ENCODE measurements around the gene RBMS3.

RBMS3 gene

DNA sequence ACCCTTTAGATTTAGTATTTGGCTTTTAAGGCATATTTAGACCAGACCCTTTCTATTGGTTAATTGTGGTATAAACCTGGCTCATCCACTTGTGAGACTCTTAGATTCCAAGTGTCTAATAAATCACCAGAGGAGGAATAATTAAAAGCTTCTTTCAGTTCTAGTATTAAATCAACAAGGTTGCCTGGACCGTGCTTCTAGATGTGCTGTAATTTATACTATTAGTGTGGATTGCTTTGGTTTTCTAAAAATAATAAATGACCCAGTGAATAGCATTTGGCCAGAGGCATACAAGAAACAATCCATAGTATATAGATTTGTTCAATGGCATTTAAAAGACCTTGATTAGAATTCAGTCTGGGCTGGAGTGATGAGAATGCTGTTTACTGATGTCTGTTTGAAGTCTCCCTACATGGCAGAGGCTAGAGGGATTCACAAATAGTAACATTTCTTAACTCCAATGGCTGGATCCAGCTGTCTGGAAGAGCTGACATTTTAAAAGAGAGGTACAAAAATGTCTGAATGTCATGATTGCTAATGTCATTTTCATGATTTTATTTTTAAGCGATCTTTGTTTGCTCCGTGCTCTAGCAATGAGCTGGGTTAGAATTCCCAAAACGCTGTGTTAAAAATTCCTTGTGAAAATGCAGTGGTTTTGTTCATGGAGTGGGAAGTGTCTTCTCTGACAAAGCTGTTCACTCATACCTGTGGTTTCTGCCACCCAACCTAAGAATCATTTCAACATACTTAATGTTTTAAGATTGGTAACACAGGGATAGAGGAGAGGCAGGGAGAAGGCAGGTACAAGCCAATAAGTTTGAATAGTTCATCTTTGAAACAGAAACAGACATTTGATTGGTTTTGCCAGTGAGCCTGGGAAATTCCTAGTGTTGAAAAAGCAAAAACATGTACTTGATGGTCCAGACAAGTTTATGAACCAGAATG, 89.9 kb downstream of the RBMS3 start:
- Histone ChIP-seq H3K9me3 (ENCODE audit: low read length) (no peaks in the 10 kb centered on the region), H3K27me3 (ENCODE audit: control insufficient read depth in 1 of 2, insufficient read depth in 2 of 2, low read length in 2 of 2) (no peaks in the 10 kb centered on the region), H3K27ac (ENCODE audit: low read depth, low read length) (no peak overlapping the region)

DNA sequence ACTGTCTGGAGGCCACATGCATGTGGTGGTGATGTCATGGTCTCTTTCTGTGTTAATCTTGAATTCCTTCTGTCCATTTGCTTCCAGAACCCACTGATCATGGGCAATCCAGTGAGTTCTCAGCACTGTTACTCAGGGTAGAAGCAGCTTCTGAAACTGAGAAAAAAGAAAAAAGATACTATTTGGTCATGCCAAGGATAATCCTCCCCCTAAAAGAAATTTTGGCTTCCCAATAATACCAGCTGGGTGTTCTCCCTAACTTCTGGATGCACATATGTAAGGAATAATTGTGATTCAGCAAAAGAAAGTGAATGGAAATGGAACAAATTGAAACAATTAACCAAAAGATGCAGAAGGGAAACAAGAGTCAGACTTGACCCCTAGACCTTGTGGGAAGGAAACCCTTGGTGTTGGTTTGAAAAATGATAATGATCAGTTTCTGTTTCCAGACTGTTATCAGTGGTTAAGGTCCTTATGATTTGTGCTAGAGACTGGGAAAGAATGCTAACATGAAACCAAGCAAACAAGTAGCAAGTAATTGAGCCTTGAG, 92.3 kb downstream of the RBMS3 start:
- H3K4me3 ChIP-seq (ENCODE audit: low read depth in 1 of 2, low read length in 2 of 2) = no peak overlapping the region
- no peaks in the 10 kb centered on the region for H3K27me3 ChIP-seq (ENCODE audit: control insufficient read depth in 1 of 2, insufficient read depth in 2 of 2, low read length in 2 of 2)
- H3K36me3 ChIP-seq (ENCODE audit: insufficient read depth, low read length) = no peaks in the 10 kb centered on the region
- H3K9me3 ChIP-seq (ENCODE audit: low read length) = no peaks in the 10 kb centered on the region
- H3K4me1 ChIP-seq (ENCODE audit: insufficient read depth, low read length) = peaks cover 17% of the 10 kb centered on the region
- H3K9ac ChIP-seq (ENCODE audit: low read length) = no peak overlapping the region
- H3K27ac ChIP-seq (ENCODE audit: low read depth, low read length) = no peak overlapping the region

More for the DNA sequence above, 89.9 kb downstream of the RBMS3 start:
- Histone ChIP-seq H3K36me3 (ENCODE audit: insufficient read depth, low read length) (no peaks in the 10 kb centered on the region), H3K9ac (ENCODE audit: low read length) (no peak overlapping the region), H3K4me3 (ENCODE audit: low read depth in 1 of 2, low read length in 2 of 2) (no peak overlapping the region), H3K4me1 (ENCODE audit: insufficient read depth, low read length) (peaks cover 17% of the 10 kb centered on the region)

DNA sequence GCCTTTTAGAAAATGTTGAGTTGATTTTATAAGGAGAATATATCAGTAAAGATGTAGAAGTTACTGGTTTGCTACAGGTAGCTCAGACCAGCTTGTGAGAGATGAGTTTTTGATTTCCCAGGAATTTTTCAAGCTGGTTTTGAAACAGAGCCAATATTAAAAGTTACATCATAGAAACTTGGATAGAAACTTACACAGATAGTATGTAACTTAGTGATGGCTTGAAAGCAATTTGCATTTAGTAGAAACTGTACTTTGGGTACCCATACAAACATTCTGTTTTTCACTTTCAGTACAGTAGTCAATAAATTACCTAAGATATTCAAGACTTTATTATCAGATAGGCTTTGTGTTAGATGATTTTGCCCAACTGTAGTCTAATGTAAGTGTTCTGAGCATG, 93.4 kb downstream of the RBMS3 start:
- H3K4me1 ChIP-seq (ENCODE audit: insufficient read depth, low read length) = peaks cover 17% of the 10 kb centered on the region

DNA sequence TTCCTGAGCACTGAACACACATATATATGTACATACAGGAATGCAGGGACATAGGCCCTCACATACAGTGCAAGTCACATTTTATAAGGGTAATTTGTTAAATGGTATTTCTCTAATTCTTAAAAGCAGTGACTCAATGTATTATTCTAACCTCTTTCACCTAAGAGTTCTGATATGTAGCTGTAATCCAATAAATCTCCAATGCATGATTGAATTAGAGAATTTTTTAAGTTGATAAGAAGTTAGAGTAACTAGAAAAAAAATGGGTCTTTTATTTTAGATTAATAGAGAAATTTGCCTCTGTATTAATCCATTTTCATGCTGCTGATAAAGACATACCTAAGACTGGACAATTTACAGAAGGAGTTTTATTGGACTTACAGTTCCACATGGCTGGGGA, 98.2 kb downstream of the RBMS3 start:
- no peak overlapping the region for H3K27ac ChIP-seq (ENCODE audit: low read depth, low read length)
- no peaks in the 10 kb centered on the region for H3K36me3 ChIP-seq (ENCODE audit: insufficient read depth, low read length)
- H3K9ac ChIP-seq (ENCODE audit: low read length) = no peak overlapping the region
- no peak overlapping the region for H3K4me3 ChIP-seq (ENCODE audit: low read depth in 1 of 2, low read length in 2 of 2)
- H3K4me1 ChIP-seq (ENCODE audit: insufficient read depth, low read length) = peaks cover 21% of the 10 kb centered on the region
- H3K27me3 ChIP-seq (ENCODE audit: control insufficient read depth in 1 of 2, insufficient read depth in 2 of 2, low read length in 2 of 2) = no peaks in the 10 kb centered on the region
- H3K9me3 ChIP-seq (ENCODE audit: low read length) = no peaks in the 10 kb centered on the region

More for the DNA sequence above, 93.4 kb downstream of the RBMS3 start:
- Histone ChIP-seq H3K9me3 (ENCODE audit: low read length) (no peaks in the 10 kb centered on the region), H3K36me3 (ENCODE audit: insufficient read depth, low read length) (no peaks in the 10 kb centered on the region), H3K27ac (ENCODE audit: low read depth, low read length) (no peak overlapping the region), H3K9ac (ENCODE audit: low read length) (no peak overlapping the region), H3K4me3 (ENCODE audit: low read depth in 1 of 2, low read length in 2 of 2) (no peak overlapping the region), H3K27me3 (ENCODE audit: control insufficient read depth in 1 of 2, insufficient read depth in 2 of 2, low read length in 2 of 2) (no peaks in the 10 kb centered on the region)

DNA sequence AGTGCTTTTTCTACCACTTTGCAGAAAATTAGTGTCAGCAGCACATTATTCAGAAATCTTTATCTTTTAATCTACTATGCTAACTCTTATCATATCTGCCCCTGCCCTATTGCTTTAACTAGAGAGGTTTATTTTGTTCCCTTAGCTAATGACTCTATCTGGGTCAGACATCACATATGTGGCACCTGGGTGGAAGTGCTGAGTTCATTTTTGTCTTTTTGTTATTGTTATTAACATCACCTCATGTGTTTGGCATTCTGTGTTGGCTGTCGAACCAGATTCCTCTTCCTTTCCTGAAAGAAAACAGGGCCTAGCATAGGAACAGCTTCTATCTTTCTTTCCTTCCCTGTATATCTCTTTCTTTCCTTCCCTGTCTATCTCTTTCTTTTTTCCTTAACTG, 100.7 kb downstream of the RBMS3 start:
- H3K27me3 ChIP-seq (ENCODE audit: control insufficient read depth in 1 of 2, insufficient read depth in 2 of 2, low read length in 2 of 2) = no peaks in the 10 kb centered on the region
- H3K9me3 ChIP-seq (ENCODE audit: low read length) = no peaks in the 10 kb centered on the region
- no peak overlapping the region for H3K9ac ChIP-seq (ENCODE audit: low read length)
- H3K27ac ChIP-seq (ENCODE audit: low read depth, low read length) = peak overlapping the region; percentile 12
- H3K4me3 ChIP-seq (ENCODE audit: low read depth in 1 of 2, low read length in 2 of 2) = no peak overlapping the region
- H3K36me3 ChIP-seq (ENCODE audit: insufficient read depth, low read length) = no peaks in the 10 kb centered on the region
- peaks cover 21% of the 10 kb centered on the region for H3K4me1 ChIP-seq (ENCODE audit: insufficient read depth, low read length)

DNA sequence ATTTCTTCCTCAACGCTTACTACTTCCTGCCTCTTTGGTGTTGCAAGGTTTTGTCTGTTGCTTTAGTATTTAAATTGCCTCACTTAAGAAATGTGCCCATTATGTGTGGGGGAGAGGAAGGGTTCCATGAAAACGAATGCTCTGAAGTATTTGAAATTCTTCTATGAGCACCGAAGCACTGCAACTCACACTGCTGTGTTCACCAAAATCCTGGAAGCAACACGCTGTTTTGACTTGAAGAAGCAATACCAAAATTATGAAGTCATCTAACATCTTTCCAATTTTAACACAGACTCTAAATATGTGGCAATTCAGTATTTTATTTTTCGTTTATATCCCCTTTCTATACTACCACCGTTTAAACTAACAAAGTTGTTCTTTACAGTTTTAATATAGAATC, 101.5 kb downstream of the RBMS3 start:
- Histone ChIP-seq H3K9me3 (ENCODE audit: low read length) (no peaks in the 10 kb centered on the region), H3K4me1 (ENCODE audit: insufficient read depth, low read length) (peaks cover 21% of the 10 kb centered on the region), H3K27ac (ENCODE audit: low read depth, low read length) (peak overlapping the region; percentile 8), H3K4me3 (ENCODE audit: low read depth in 1 of 2, low read length in 2 of 2) (no peak overlapping the region), H3K36me3 (ENCODE audit: insufficient read depth, low read length) (no peaks in the 10 kb centered on the region), H3K9ac (ENCODE audit: low read length) (no peak overlapping the region), H3K27me3 (ENCODE audit: control insufficient read depth in 1 of 2, insufficient read depth in 2 of 2, low read length in 2 of 2) (no peaks in the 10 kb centered on the region)

DNA sequence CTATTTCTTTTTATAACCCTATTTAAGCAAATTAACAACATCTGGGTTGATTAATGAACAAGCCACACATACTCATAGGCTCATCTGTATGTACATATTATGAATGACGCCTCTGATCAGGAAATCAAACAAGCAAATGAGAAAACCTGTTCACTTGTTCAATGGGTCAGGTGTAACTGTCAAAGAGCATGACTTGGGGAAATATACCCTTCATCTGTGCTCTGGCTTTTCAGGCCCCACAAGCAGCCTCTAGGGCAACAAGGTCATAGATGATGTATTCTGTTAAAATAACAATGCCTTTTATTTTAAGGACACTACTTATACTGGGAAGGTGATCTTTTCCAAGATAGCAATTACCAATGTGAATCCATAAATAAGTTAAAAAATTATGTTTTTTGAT, 102.0 kb downstream of the RBMS3 start:
- H3K9me3 ChIP-seq (ENCODE audit: low read length) = no peaks in the 10 kb centered on the region
- H3K27ac ChIP-seq (ENCODE audit: low read depth, low read length) = no peak overlapping the region
- no peak overlapping the region for H3K4me3 ChIP-seq (ENCODE audit: low read depth in 1 of 2, low read length in 2 of 2)
- no peaks in the 10 kb centered on the region for H3K27me3 ChIP-seq (ENCODE audit: control insufficient read depth in 1 of 2, insufficient read depth in 2 of 2, low read length in 2 of 2)
- no peak overlapping the region for H3K9ac ChIP-seq (ENCODE audit: low read length)
- H3K4me1 ChIP-seq (ENCODE audit: insufficient read depth, low read length) = peaks cover 21% of the 10 kb centered on the region
- no peaks in the 10 kb centered on the region for H3K36me3 ChIP-seq (ENCODE audit: insufficient read depth, low read length)

DNA sequence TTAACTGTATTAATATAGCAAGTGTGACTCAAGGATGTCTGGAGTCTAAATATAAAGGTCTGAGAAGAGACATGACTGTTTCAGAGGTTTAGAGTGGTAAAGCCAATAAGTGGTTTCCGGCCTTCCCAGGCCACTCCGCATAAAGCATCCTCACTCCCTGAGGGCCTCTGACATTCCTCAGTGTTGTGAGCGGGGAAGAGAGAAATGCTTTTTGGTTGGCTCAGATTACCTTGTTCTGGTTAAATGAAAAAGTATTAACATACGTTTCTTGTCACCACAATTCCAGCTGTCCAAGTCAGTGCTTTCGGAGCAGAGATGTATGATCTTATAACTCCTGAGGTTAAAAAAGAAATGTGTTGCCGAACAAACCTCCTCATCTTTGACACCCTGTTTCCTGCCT, 103.8 kb downstream of the RBMS3 start:
- Histone ChIP-seq H3K27me3 (ENCODE audit: control insufficient read depth in 1 of 2, insufficient read depth in 2 of 2, low read length in 2 of 2) (no peaks in the 10 kb centered on the region), H3K9me3 (ENCODE audit: low read length) (no peaks in the 10 kb centered on the region), H3K27ac (ENCODE audit: low read depth, low read length) (no peak overlapping the region), H3K4me3 (ENCODE audit: low read depth in 1 of 2, low read length in 2 of 2) (no peak overlapping the region), H3K4me1 (ENCODE audit: insufficient read depth, low read length) (peaks cover 21% of the 10 kb centered on the region), H3K36me3 (ENCODE audit: insufficient read depth, low read length) (no peaks in the 10 kb centered on the region), H3K9ac (ENCODE audit: low read length) (no peak overlapping the region)

DNA sequence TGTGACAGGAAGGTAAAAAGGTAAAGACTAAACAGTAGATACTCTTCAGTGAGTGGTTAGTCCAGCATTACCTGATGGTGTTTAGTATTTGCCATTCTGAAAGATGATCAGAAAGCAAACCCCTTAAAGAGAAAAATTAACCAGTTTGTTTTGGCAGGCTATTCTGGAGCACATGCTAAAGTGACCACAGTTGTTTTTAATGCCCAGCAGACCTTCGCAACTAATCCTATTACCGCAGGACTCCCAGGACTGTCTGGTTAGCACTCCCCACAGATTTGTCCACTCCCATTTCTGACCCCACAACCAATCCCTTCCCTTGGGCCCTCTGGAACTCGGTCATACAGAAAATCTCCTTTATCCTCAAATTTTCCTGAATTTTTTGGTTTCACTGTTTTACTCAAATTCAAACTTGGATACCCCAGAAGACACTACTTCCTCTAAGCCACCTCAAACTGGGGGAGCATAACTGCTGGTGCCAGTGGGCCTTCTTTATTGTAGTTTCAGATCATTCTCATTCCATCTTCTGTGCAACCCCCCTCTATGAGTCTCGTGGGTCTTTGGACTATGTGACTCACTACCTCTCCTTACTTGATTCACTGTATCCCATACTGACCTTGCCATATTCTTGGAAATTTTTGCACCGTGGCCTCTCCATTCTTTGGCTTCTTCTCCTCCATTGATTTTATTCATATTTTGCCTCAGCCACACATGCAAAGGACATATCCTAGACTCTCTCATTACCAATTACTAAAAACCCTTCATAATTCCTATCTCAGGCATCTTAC, 104.4 kb downstream of the RBMS3 start:
- peaks cover 21% of the 10 kb centered on the region for H3K4me1 ChIP-seq (ENCODE audit: insufficient read depth, low read length)
- no peak overlapping the region for H3K27ac ChIP-seq (ENCODE audit: low read depth, low read length)
- H3K4me3 ChIP-seq (ENCODE audit: low read depth in 1 of 2, low read length in 2 of 2) = no peak overlapping the region
- no peaks in the 10 kb centered on the region for H3K9me3 ChIP-seq (ENCODE audit: low read length)
- H3K36me3 ChIP-seq (ENCODE audit: insufficient read depth, low read length) = no peaks in the 10 kb centered on the region
- no peaks in the 10 kb centered on the region for H3K27me3 ChIP-seq (ENCODE audit: control insufficient read depth in 1 of 2, insufficient read depth in 2 of 2, low read length in 2 of 2)
- no peak overlapping the region for H3K9ac ChIP-seq (ENCODE audit: low read length)

DNA sequence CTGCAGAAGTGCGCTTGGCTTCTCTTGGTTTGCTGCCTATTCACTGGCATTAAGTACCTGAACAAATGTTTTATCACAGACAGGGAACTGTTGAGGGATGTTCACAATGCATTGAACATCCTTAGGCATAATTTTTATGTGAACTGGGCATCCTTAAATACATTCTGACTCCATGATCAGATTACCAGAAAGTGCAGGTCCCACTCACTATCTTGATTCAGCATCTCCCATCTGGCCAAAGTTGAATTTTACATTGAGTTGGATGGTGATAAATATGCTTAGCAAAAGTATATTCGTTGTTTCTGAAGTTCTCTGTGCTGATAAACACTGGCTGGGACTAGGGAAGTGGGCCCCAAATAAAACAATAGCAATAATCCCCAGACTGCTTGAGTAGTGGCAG, 108.5 kb downstream of the RBMS3 start:
- H3K27me3 ChIP-seq (ENCODE audit: control insufficient read depth in 1 of 2, insufficient read depth in 2 of 2, low read length in 2 of 2) = no peaks in the 10 kb centered on the region
- no peaks in the 10 kb centered on the region for H3K4me1 ChIP-seq (ENCODE audit: insufficient read depth, low read length)
- no peak overlapping the region for H3K4me3 ChIP-seq (ENCODE audit: low read depth in 1 of 2, low read length in 2 of 2)
- no peak overlapping the region for H3K27ac ChIP-seq (ENCODE audit: low read depth, low read length)
- H3K36me3 ChIP-seq (ENCODE audit: insufficient read depth, low read length) = no peaks in the 10 kb centered on the region
- no peaks in the 10 kb centered on the region for H3K9me3 ChIP-seq (ENCODE audit: low read length)
- no peak overlapping the region for H3K9ac ChIP-seq (ENCODE audit: low read length)

DNA sequence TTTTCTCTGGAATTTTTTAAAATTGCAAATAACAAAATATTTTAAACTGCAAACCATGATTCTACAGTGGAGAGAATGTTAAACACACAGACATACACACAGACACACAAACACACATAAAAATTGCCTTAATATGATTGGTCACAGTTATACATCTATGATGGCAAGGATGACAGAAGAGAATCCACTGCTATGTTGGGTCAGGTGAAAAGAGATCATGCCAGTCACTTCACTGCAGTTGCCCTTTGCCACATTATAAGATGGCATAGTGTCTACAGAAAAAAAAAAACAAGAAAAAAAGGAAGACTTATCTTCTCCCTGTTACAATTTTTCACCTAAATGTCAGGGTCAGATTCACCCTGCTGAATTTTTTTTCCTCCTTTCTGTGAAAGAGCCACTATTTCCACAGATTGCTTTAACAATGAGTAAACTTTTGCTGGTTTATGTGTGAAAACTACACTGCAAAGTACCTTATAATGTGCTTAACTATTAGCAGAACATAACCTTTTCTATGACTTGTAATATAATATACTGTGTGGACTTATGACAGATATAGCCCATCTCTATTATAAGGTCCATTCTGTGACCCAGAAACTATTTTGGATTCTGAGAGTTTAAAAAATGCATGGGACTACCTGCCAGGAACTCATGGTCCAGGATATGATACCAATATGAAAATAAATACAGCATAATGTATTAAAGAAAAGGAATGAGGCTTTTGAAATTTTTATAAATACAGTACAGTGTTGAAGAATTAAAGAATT, 111.9 kb downstream of the RBMS3 start:
- no peaks in the 10 kb centered on the region for H3K36me3 ChIP-seq (ENCODE audit: insufficient read depth, low read length)
- no peak overlapping the region for H3K9ac ChIP-seq (ENCODE audit: low read length)
- H3K27ac ChIP-seq (ENCODE audit: low read depth, low read length) = no peak overlapping the region
- no peaks in the 10 kb centered on the region for H3K27me3 ChIP-seq (ENCODE audit: control insufficient read depth in 1 of 2, insufficient read depth in 2 of 2, low read length in 2 of 2)
- no peaks in the 10 kb centered on the region for H3K4me1 ChIP-seq (ENCODE audit: insufficient read depth, low read length)
- no peak overlapping the region for H3K4me3 ChIP-seq (ENCODE audit: low read depth in 1 of 2, low read length in 2 of 2)
- H3K9me3 ChIP-seq (ENCODE audit: low read length) = no peaks in the 10 kb centered on the region

Measured in muscle layer of colon (tissue), 2 donors.